AG10803 (cell line): ENCODE data around the gene MTCL1.

Experiments
- DNase-seq: peaks from one replicate; pipeline ENCODE4 v3.0.0; 2010; ENCODE audit warnings: low read depth
- H3K4me3 ChIP-seq: 2 replicates; pipeline ENCODE4 v1.5.1; 2011; ENCODE audit warnings: mild to moderate bottlenecking, low read length, control low read depth
- TF ChIP-seq, protein P1 (sequence below): conservative IDR thresholded peaks from 2 replicates; pipeline ENCODE4 v1.5.1; 2011; ENCODE audit warnings: mild to moderate bottlenecking, low read length, control low read depth, inconsistent platforms

Gene MTCL1

DNA sequence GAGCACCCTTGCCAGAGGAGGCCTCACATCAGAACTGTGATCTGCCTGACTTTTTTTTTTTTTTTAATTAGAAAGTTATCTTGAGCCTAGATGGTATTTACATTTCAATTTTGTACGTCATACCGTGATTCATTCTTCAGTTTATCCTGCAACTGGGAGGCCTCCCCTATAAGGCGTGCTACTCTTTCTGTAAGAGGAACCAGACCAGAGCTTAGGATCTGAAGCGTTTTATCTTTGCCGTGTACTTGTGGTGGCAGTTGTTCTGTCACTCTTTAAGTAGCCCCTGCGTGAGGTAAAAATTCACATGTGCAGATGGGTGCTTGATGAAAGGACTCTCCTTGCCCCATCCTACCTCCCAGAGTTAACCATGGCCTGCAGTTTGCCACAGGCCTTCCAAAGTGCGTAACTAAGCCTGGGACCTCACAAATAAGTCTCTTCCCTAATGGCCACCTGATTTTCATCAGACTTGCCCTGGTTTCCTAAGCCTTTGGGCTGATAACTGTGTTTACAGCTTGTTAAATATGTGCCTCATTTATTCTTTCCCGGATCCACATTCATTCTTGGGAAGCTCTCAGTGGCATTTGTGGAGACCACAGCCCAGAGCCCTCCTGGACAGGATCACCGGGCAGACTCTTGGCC is 96.0 kb downstream of the MTCL1 start:
- H3K4me3 ChIP-seq = no peak overlapping the region
- DNase-seq = peak; percentile 92
- TF ChIP-seq, protein P1, sequence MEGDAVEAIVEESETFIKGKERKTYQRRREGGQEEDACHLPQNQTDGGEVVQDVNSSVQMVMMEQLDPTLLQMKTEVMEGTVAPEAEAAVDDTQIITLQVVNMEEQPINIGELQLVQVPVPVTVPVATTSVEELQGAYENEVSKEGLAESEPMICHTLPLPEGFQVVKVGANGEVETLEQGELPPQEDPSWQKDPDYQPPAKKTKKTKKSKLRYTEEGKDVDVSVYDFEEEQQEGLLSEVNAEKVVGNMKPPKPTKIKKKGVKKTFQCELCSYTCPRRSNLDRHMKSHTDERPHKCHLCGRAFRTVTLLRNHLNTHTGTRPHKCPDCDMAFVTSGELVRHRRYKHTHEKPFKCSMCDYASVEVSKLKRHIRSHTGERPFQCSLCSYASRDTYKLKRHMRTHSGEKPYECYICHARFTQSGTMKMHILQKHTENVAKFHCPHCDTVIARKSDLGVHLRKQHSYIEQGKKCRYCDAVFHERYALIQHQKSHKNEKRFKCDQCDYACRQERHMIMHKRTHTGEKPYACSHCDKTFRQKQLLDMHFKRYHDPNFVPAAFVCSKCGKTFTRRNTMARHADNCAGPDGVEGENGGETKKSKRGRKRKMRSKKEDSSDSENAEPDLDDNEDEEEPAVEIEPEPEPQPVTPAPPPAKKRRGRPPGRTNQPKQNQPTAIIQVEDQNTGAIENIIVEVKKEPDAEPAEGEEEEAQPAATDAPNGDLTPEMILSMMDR = no peak

DNA sequence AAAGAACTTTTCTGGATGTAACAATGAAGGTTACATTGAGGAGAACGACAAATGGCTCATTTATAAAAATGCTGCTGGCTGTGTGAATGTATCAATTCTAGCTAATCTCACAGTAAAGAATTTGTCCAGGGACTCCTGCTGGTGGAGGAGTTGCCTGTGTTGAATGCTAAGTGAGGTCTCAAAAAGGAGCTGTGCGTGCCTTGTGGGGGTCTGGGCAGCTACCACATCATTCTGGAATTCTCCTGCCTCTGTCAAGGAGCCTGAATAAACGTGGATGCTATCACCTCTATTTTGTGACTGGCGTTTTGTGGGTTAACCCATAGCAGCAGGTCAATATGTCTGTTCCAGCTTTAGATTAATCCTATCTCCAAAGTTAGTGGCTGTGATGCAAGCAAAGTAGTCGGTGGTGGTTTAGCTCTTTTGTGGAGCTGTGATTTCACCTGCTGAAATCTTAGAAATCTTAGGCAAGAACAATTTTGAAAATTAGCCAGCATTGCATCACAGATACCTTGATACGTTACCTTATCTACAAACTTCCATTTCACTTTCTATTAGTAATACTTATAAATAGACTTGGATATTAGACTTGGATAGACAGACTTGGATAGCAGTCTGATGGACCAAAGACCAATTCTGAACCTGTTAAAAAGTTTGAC is 96.8 kb downstream of the MTCL1 start:
- TF ChIP-seq, protein P1 = no peak
- no peak for DNase-seq
- H3K4me3 ChIP-seq = no peak overlapping the region

DNA sequence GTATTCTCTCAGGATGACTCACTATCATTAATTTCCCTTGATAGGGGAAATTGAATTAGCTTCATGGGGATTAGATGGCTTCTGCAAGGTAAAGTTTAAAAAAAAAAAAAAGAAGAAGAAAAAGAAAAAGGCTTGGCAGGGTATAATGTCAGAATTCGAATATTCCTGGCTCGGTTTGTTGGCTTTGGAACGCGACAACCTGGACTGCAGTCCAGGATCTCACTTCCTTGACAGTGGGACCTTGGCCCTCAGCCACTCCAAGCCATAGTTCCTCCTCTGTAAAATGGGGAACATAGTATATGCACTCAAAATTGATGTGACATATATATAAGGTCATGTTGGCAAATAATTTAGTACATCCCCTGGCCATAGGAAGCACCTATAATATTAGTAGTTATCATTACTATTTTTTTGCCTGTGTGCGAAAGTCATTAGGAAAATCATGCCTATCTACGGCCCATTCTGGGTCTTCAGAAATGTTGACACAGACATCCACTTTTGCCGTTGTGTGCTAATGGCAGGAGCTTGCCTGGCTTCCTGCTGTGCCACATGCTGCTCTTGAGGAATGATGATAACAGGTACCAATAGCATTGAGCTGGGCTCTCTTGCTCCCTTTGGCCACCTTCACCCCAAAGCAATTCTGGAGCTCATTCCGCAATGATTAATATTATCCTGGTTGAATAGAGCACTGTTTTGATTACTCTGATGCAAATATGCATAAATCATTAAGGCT is 97.9 kb downstream of the MTCL1 start:
- TF ChIP-seq, protein P1 = no peak
- DNase-seq = no peak
- H3K4me3 ChIP-seq = no peak overlapping the region

DNA sequence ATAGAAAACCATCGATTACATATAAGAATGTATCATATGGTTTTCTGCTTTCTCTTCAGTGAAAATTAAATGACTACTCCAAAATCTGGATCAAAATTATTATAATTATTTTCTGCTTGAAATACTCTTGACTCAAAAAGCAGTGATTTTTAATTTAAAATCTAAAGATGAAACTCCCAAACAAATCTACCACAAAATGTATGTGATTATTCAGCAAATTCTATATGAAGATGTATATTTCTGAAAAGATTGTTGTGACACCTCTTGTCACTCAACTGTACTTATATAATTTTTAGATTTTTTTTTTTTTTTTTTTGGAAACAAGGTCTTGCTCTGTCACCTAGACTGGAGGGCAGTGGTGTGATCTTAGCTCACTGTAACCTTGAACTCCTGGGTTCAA is 98.6 kb downstream of the MTCL1 start:
- TF ChIP-seq, protein P1 = no peak
- H3K4me3 ChIP-seq = no peak overlapping the region
- no peak for DNase-seq

DNA sequence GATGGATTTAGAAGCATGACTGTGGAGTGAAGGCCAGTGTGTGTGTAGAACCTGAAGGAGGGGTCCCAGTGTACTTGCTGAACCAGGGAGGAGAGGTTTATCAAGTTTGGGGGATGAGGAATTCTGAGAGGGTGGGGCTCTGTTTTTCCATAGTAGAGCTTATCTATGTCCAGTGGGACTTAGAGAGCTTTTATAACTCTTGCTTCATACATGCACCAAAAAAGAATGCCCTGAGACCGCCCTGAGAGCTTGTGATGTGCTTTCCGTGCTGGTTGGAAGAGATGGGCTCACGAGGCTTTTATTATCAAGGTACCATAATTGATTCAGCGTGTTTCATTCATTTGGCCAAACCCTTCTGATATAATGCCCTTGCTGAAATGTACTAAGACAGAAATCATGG is 100.2 kb downstream of the MTCL1 start:
- H3K4me3 ChIP-seq = no peak overlapping the region
- TF ChIP-seq, protein P1 = no peak
- no peak for DNase-seq

DNA sequence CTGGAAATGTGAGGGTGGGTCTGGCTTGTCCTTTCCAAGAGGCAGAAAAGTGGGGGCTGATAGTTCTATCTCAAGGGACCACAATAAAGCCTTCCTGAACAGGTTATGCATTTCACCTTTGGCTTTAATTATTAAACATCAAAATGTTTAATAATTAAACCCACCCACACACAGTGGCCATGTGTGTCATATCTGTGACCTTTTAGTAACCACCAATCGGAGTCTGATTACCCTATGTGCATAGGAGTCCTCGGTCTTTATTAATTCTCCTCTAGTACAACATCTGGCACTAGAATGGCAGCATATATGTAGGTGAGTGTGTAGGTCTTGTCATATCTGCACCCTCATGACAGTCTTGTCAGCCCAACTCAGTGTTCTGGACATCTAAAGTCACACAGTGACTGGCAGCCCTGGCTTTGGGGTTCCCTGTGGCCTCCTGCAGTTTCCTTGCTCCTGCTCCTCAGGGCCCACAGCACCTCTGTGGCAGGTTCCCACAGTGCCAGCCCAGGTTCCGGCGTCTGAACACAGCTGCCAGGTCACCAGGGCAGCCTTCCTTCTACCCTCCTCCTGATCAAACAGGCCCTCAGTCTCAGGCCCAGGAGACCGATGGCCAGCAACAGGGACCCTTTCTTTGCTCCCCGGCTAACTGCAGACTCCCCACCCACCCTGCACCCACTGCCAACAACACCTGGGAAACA is 100.9 kb downstream of the MTCL1 start:
- H3K4me3 ChIP-seq = no peak overlapping the region
- TF ChIP-seq, protein P1 = no peak
- DNase-seq = no peak
